Smooth muscle cell (in vitro differentiated cells): ENCODE data around the gene DUSP7. TPM values are rescaled to one million over a fixed set of nuclear protein-coding genes. Genes with fewer than 3 reads are reported as not detected.

Experiments used
- DNase-seq: peaks from one replicate; lab custom pipeline; 2025; ENCODE audit not compliant: unreplicated experiment; lab: John Stamatoyannopoulos, UW
- H2AFZ ChIP-seq: fragments of 200-600 bp; sonication (generic); 2 replicates; pipeline ENCODE4 v1.6.0; 2016; ENCODE audit warnings: antibody characterized with exemption, low read depth, mild to moderate bottlenecking
- H3F3A ChIP-seq: fragments of 200-600 bp; sonication (generic); 2 replicates; pipeline ENCODE4 v1.6.0; 2017; ENCODE audit warnings: antibody characterized with exemption, low read depth
- H3K27ac ChIP-seq: fragments of 200-600 bp; sonication (generic); 2 replicates; pipeline ENCODE4 v1.5.1; 2016; ENCODE audit warnings: low read depth, mild to moderate bottlenecking
- H3K27me3 ChIP-seq: fragments of 200-600 bp; sonication (generic); 2 replicates; pipeline ENCODE4 v1.6.1; 2016; ENCODE audit warnings: low read depth, mild to moderate bottlenecking
- H3K36me3 ChIP-seq: fragments of 200-600 bp; sonication (generic); 2 replicates; pipeline ENCODE4 v1.5.1; 2016; ENCODE audit warnings: low read depth
- H3K4me1 ChIP-seq: fragments of 200-600 bp; sonication (generic); 2 replicates; pipeline ENCODE4 v1.5.1; 2016; ENCODE audit warnings: low read depth
- H3K4me2 ChIP-seq: fragments of 200-600 bp; sonication (generic); 2 replicates; pipeline ENCODE4 v1.6.0; 2016; ENCODE audit warnings: mild to moderate bottlenecking
- H3K4me3 ChIP-seq: fragments of 200-600 bp; sonication (generic); 2 replicates; pipeline ENCODE4 v1.5.1; 2016; ENCODE audit warnings: mild to moderate bottlenecking
- H3K79me2 ChIP-seq: fragments of 200-600 bp; sonication (generic); 2 replicates; pipeline ENCODE4 v1.6.0; 2016; ENCODE audit warnings: low read depth, mild to moderate bottlenecking
- H3K9ac ChIP-seq: fragments of 200-600 bp; sonication (generic); 2 replicates; pipeline ENCODE4 v1.6.0; 2016; ENCODE audit warnings: low read depth
- H3K9me3 ChIP-seq: fragments of 200-600 bp; sonication (generic); replicated peaks from 2 replicates; pipeline ENCODE4 v1.5.1; 2016; ENCODE audit warnings: low read depth
- H4K20me1 ChIP-seq: fragments of 200-600 bp; sonication (generic); 2 replicates; pipeline ENCODE4 v1.6.0; 2016; ENCODE audit warnings: low read depth
- CTCF ChIP-seq: fragments of 200-600 bp; sonication (generic); IDR thresholded peaks from 2 replicates; pipeline ENCODE4 v1.5.1; 2017; ENCODE audit warnings: borderline replicate concordance, mild to moderate bottlenecking, antibody characterized with exemption; ENCODE audit not compliant: insufficient read depth, poor library complexity, severe bottlenecking
- WGBS: methylation state at CpG from one replicate; pipeline ENCODE4 v1.1.7; 2016; ENCODE audit warnings: low lambda C conversion rate; 5-methylcytosine and 5-hydroxymethylcytosine counted together
- polyA plus RNA-seq: library from polyadenylated mRNA; unstranded; fragments of >200 nt; fragmentation: Nextera tagmentation; extraction: Ambion mirVana; gene quantifications from 2 replicates; pipeline ENCODE4 v1.2.1, GENCODE V29; 2016
- total RNA-seq: library from RNA; depleted of rRNA; stranded (reverse); fragments of >200 nt; gene quantifications from 2 replicates; pipeline ENCODE4 v1.2.3, GENCODE V29; 2014

DUSP7 gene
- total and polyA plus RNA-seq, 2 experiments from 2014 or later, result 12.4 to 26.8 TPM

- H3K9me3 ChIP-seq, result peaks cover 5% of the 10 kb centered on the region
- TF ChIP-seq CTCF, result no peak
- H4K20me1 ChIP-seq, result no peaks in the 10 kb centered on the region
- peaks cover 11% of the 10 kb centered on the region for H3F3A ChIP-seq
- H3K27ac ChIP-seq, result peak overlapping the region; percentile 77
- DNase-seq, result no peak
- WGBS, result 27% methylated on average over 3 of the region's 3 CpGs
- H3K4me2 ChIP-seq, result peak overlapping the region; percentile 54
- no peak overlapping the region for H2AFZ ChIP-seq
- no peaks in the 10 kb centered on the region for H3K27me3 ChIP-seq
- no peaks in the 10 kb centered on the region for H3K36me3 ChIP-seq
- H3K4me3 ChIP-seq, result no peak overlapping the region
- no peaks in the 10 kb centered on the region for H3K79me2 ChIP-seq
- peaks cover 5% of the 10 kb centered on the region for H3K4me1 ChIP-seq
- no peak overlapping the region for H3K9ac ChIP-seq
Measured at GRCh38 chr3:52099001-52099401, 42.6 kb upstream of the DUSP7 start.

- 56% methylated on average over 2 of the region's 2 CpGs for WGBS
Measured at GRCh38 chr3:52097851-52098507, 41.6 kb upstream of the DUSP7 start.

GRCh38 chr3:52095990-52096775 lies 39.8 kb upstream of the DUSP7 start:
- no peak for DNase-seq
- Histone ChIP-seq H3K27ac (no peak overlapping the region), H3K4me1 (peaks cover 9% of the 10 kb centered on the region), H2AFZ (no peak overlapping the region), H4K20me1 (no peaks in the 10 kb centered on the region), H3K9me3 (no peaks in the 10 kb centered on the region), H3K9ac (no peak overlapping the region), H3K27me3 (no peaks in the 10 kb centered on the region), H3K4me2 (no peak overlapping the region), H3K4me3 (no peak overlapping the region), H3K79me2 (no peaks in the 10 kb centered on the region), H3F3A (peaks cover 15% of the 10 kb centered on the region), H3K36me3 (no peaks in the 10 kb centered on the region)
- 97% methylated on average over 8 of the region's 8 CpGs for WGBS
- TF ChIP-seq CTCF, result no peak

More at GRCh38 chr3:52097851-52098507, 41.6 kb upstream of the DUSP7 start:
- Histone ChIP-seq H3K4me1 (peaks cover 5% of the 10 kb centered on the region), H3K79me2 (no peaks in the 10 kb centered on the region), H3F3A (peaks cover 11% of the 10 kb centered on the region), H3K27me3 (no peaks in the 10 kb centered on the region), H2AFZ (no peak overlapping the region), H4K20me1 (no peaks in the 10 kb centered on the region), H3K9me3 (peaks cover 5% of the 10 kb centered on the region), H3K4me2 (no peak overlapping the region), H3K36me3 (no peaks in the 10 kb centered on the region), H3K27ac (peak overlapping the region; percentile 46), H3K4me3 (no peak overlapping the region), H3K9ac (no peak overlapping the region)
- TF ChIP-seq CTCF, result no peak
- DNase-seq, result no peak
